GM12878 (cell line): ENCODE measurements around the gene RBMS3. TPM values are rescaled to one million over a fixed set of nuclear protein-coding genes. Genes with fewer than 3 reads are reported as not detected.

Experiments used
- ATAC-seq: fragments of 200-7000 bp; cut with Tn5 transposase; 3 replicates; pipeline ENCODE4 v1.9.1; 2020; ENCODE audit warnings: mild to moderate bottlenecking, moderate library complexity
- BruUV-seq: library from RNA; stranded (reverse); fragments of 400-500 nt; replicated peaks from 2 replicates; lab custom pipeline; 2021; lab: Mats Ljungman, UMichigan
- CTCF ChIA-PET: fragments of 300-600 bp; sonication (Branson Sonifier 250); formaldehyde crosslinking; extraction: SDS; loops from one replicate; lab custom pipeline; 2021; ENCODE audit warnings: inconsistent platforms; lab: Yijun Ruan, JAX
- POLR2A ChIA-PET: fragments of 350-600 bp; formaldehyde crosslinking; extraction: SDS; loops from one replicate; lab custom pipeline; 2021; ENCODE audit warnings: inconsistent platforms; lab: Charles Lee
- RAD21 ChIA-PET: fragments of 300-600 bp; sonication (Branson Sonifier 250); formaldehyde crosslinking; loops from one replicate; lab custom pipeline; 2023; ENCODE audit warnings: antibody characterized with exemption; ENCODE audit not compliant: unreplicated experiment; lab: Charles Lee
- SMC1A ChIA-PET: fragments of 300-600 bp; sonication (Branson Sonifier 250); formaldehyde crosslinking; loops from one replicate; lab custom pipeline; 2023; ENCODE audit not compliant: unreplicated experiment, uncharacterized antibody; lab: Charles Lee
- DNase-seq: peaks from one replicate; pipeline ENCODE4 v3.0.0-alpha.2; 2011; ENCODE audit warnings: low read depth, low spot score
- FAIRE-seq: peaks from 3 replicates; lab custom pipeline; 2011; peaks lifted over from hg19 to GRCh38; lab: Jason Lieb, UNC
- H2AFZ ChIP-seq: 2 replicates; pipeline ENCODE4 v1.6.0; 2011; ENCODE audit warnings: low read depth, low read length, control low read depth; ENCODE audit not compliant: control insufficient read depth
- H3K27ac ChIP-seq: 2 replicates; pipeline ENCODE4 v1.5.1; 2011; ENCODE audit warnings: control low read depth; ENCODE audit not compliant: control insufficient read depth, insufficient read depth
- H3K27me3 ChIP-seq, 2 experiments: replicated peaks in 1 of 2; 2 replicates each; pipeline versions ENCODE4 v1.6.0 to v1.6.1; 2011; ENCODE audit warnings: low read length in 1 of 2; ENCODE audit not compliant: control insufficient read depth in 2 of 2, insufficient read depth in 2 of 2
- H3K36me3 ChIP-seq, 2 experiments: 2 replicates each; pipeline ENCODE4 v1.5.1; 2011; ENCODE audit warnings: low read length in 1 of 2; ENCODE audit not compliant: control insufficient read depth in 2 of 2, insufficient read depth in 2 of 2
- H3K4me1 ChIP-seq: 2 replicates; pipeline ENCODE4 v1.6.1; 2011; ENCODE audit warnings: mild to moderate bottlenecking, low read length, moderate library complexity, mixed read lengths; ENCODE audit not compliant: control insufficient read depth, insufficient read depth
- H3K4me2 ChIP-seq: 2 replicates; pipeline ENCODE4 v1.6.0; 2011; ENCODE audit warnings: control low read depth; ENCODE audit not compliant: control insufficient read depth, insufficient read depth
- H3K4me3 ChIP-seq: fragments of 200-600 bp; sonication (generic); 2 replicates; pipeline ENCODE4 v1.5.1; 2016
- H3K79me2 ChIP-seq: 2 replicates; pipeline ENCODE4 v1.6.0; 2011; ENCODE audit warnings: low read length; ENCODE audit not compliant: control insufficient read depth, insufficient read depth
- H3K9ac ChIP-seq: 2 replicates; pipeline ENCODE4 v1.8.0; 2011; ENCODE audit warnings: low read length, control low read depth, mixed read lengths; ENCODE audit not compliant: control insufficient read depth, insufficient read depth
- H3K9me3 ChIP-seq: replicated peaks from 3 replicates; pipeline ENCODE4 v1.5.1; 2011; ENCODE audit warnings: mild to moderate bottlenecking, low read length; ENCODE audit not compliant: control insufficient read depth, insufficient read depth
- H4K20me1 ChIP-seq: 2 replicates; pipeline ENCODE4 v1.6.0; 2011; ENCODE audit not compliant: control insufficient read depth, insufficient read depth
- CBFB ChIP-seq: IDR thresholded peaks from 2 replicates; pipeline ENCODE4 v1.6.1; 2016; ENCODE audit warnings: antibody characterized with exemption, low read depth
- GATAD2B ChIP-seq: fragments of 450-650 bp; conservative IDR thresholded peaks from 2 replicates; pipeline ENCODE4 v1.6.1; 2017; ENCODE audit warnings: low read depth, mild to moderate bottlenecking, moderate library complexity
- HDAC2 ChIP-seq: fragments of 200-600 bp; sonication (generic); IDR thresholded peaks from 2 replicates; pipeline ENCODE4 v1.6.1; 2017
- IKZF1 ChIP-seq: fragments of 450-650 bp; conservative IDR thresholded peaks from 2 replicates; pipeline ENCODE4 v1.6.1; 2017; ENCODE audit warnings: antibody characterized with exemption, mild to moderate bottlenecking
- JUNB ChIP-seq: IDR thresholded peaks from 2 replicates; pipeline ENCODE4 v1.6.1; 2016; ENCODE audit warnings: antibody characterized with exemption, mild to moderate bottlenecking
- NRF1 ChIP-seq: conservative IDR thresholded peaks from 2 replicates; pipeline ENCODE4 v1.6.1; 2011; ENCODE audit warnings: mild to moderate bottlenecking, low read depth, low read length, improper control_type of control experiment
- POLR2A ChIP-seq: IDR thresholded peaks from 2 replicates; pipeline ENCODE4 v1.6.1; 2011; ENCODE audit warnings: low read depth, mild to moderate bottlenecking, low read length
- RAD21 ChIP-seq: IDR thresholded peaks from 2 replicates; pipeline ENCODE4 v1.6.1; 2011; ENCODE audit warnings: mild to moderate bottlenecking, low read depth, low read length, moderate library complexity; ENCODE audit not compliant: insufficient read depth
- RCOR1 ChIP-seq: conservative IDR thresholded peaks from 2 replicates; pipeline ENCODE4 v1.6.1; 2012; ENCODE audit warnings: low read depth, low read length, improper control_type of control experiment
- RUNX3 ChIP-seq: IDR thresholded peaks from 2 replicates; pipeline ENCODE4 v1.6.1; 2012; ENCODE audit warnings: low read length, inconsistent platforms
- SUPT20H ChIP-seq: IDR thresholded peaks from 2 replicates; pipeline ENCODE4 v1.6.1; 2011; ENCODE audit warnings: low read depth, mild to moderate bottlenecking, low read length, moderate library complexity, borderline replicate concordance; ENCODE audit not compliant: control insufficient read depth
- ZNF217 ChIP-seq: fragments of 450-650 bp; IDR thresholded peaks from 2 replicates; pipeline ENCODE4 v1.6.1; 2017; ENCODE audit warnings: antibody characterized with exemption, mild to moderate bottlenecking
- ZZZ3 ChIP-seq: IDR thresholded peaks from 2 replicates; pipeline ENCODE4 v1.6.1; 2011; ENCODE audit warnings: low read depth; ENCODE audit not compliant: control insufficient read depth, insufficient read length
- WGBS: methylation state at CpG from one replicate; pipeline ENCODE4 v1.1.6; 2016; ENCODE audit warnings: low lambda C conversion rate; ENCODE audit not compliant: insufficient replicate concordance, insufficient coverage; ENCODE audit errors: missing lambda C conversion rate; 5-methylcytosine and 5-hydroxymethylcytosine counted together
- in situ Hi-C: fragments of 300-500 bp; cut with MboI; formaldehyde crosslinking; loops from 9 replicates; pipeline ENCODE4 v1.14.3; 2018; ENCODE audit warnings: mixed read lengths
- intact Hi-C: fragments of 100-400 bp; cut with micrococcal nuclease; formaldehyde crosslinking; loops from one replicate; pipeline ENCODE4 v1.14.2; 2022; ENCODE audit not compliant: unreplicated experiment
- polyA plus RNA-seq, 11 experiments: library from polyadenylated mRNA; depleted of rRNA in 4 of 11; unstranded in 6 of 11; stranded (reverse) in 5 of 11; fragments of >200 nt; fragmentation: Nextera tagmentation in 4 of 11; fragmentation: Illumina TruSeq in 1 of 11; extraction: Ambion mirVana in 4 of 11; extraction: Trizol in 1 of 11; gene quantifications; 1 replicate in 1 of 11; 2 replicates in 10 of 11; pipeline versions ENCODE4 v1.2.1 to v1.2.3, GENCODE V29; 2011 to 2016; ENCODE audit warnings: inconsistent platforms in 2 of 11, missing spikeins in 2 of 11, low read depth in 1 of 11
- total RNA-seq, 4 experiments: library from RNA; depleted of rRNA in 3 of 4; stranded (reverse); fragments of >200 nt in 3 of 4; fragmentation: Illumina TruSeq in 1 of 4; extraction: Trizol in 1 of 4; gene quantifications; 2 replicates each; pipeline versions ENCODE4 v1.2.1 to v1.2.3, GENCODE V29; 2013 to 2021
- TF ChIP-seq, protein P1 (sequence below): fragments of 450-650 bp; IDR thresholded peaks from 2 replicates; pipeline ENCODE4 v1.6.1; 2018; ENCODE audit warnings: mild to moderate bottlenecking, low read depth, moderate library complexity; ENCODE audit not compliant: partially characterized antibody

The RBMS3 gene
- total and polyA plus RNA-seq, 10 of the 15 experiments (the other 5 are each of a cell fraction or from before 2014, with no cell fraction given): 0.79 to 4.7 (median 3.1) TPM

DNA sequence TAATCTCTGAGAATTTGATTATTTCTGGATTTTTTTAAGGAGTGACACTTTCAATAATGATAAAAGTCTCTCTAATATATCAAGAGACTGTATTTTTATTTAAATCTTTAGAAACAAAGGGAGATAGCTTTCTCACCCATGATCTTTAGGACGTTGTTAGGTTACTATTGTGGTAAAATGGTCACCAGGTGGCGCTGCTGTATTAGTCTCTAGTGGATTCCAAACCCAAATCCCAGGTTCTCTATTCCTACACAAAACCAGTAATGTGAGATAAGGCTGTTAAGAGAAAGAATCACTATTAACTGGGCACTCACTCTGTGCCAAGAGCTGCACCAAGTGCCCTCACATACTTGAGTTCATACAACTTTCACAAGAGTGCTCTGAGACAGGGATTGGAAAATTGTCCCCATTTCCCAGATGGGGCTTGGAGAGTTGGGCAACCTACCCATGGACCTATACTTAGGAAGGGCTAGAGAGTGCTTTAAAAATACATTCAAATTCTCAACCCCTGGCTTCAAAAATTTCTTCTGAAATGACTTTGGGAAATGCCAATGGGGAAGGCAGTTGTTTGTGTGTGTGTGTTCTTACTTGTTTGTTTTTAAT is 732.2 kb downstream of the RBMS3 start (continued):
- peak; percentile 54 for TF ChIP-seq RAD21
- TF ChIP-seq ZZZ3: no peak
- no peak for TF ChIP-seq HDAC2
- 0 out of 2 replicates have a peak, but pooled peaks have one; percentile 28 for TF ChIP-seq RUNX3
- TF ChIP-seq, protein P1, sequence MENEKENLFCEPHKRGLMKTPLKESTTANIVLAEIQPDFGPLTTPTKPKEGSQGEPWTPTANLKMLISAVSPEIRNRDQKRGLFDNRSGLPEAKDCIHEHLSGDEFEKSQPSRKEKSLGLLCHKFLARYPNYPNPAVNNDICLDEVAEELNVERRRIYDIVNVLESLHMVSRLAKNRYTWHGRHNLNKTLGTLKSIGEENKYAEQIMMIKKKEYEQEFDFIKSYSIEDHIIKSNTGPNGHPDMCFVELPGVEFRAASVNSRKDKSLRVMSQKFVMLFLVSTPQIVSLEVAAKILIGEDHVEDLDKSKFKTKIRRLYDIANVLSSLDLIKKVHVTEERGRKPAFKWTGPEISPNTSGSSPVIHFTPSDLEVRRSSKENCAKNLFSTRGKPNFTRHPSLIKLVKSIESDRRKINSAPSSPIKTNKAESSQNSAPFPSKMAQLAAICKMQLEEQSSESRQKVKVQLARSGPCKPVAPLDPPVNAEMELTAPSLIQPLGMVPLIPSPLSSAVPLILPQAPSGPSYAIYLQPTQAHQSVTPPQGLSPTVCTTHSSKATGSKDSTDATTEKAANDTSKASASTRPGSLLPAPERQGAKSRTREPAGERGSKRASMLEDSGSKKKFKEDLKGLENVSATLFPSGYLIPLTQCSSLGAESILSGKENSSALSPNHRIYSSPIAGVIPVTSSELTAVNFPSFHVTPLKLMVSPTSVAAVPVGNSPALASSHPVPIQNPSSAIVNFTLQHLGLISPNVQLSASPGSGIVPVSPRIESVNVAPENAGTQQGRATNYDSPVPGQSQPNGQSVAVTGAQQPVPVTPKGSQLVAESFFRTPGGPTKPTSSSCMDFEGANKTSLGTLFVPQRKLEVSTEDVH: no peak
- no peak for TF ChIP-seq JUNB
- TF ChIP-seq CBFB: no peak
- TF ChIP-seq RCOR1: no peak
- no peak for TF ChIP-seq GATAD2B
- no peak for TF ChIP-seq IKZF1
- TF ChIP-seq SUPT20H: no peak

DNA sequence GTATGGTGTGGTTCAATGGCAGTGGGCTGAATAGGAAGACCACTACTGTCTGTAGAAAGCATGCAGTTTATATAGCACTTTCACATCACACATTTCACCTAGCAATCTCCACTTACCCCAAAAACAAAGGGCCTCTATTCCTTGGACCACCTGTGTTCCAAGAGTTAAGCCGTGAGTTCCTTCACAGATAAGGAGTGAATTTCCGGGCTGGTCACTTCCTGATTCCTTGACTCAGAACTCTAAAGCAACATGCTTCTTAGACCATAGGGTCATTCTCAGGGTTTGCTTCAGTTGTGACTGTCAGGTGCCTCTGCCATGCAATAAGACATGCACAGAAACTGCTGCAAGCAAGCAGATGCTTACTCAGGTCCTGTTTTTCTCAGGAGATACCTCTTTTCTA is 737.0 kb downstream of the RBMS3 start:
- no peaks in the 10 kb centered on the region for H4K20me1 ChIP-seq
- SMC1A ChIA-PET: interaction anchor here (1.5 kb wide), 1 partner anchor 11 kb away, joined by 5 read pairs; no protein-coding TSS in a partner anchor
- no peak overlapping the region for H3K4me3 ChIP-seq
- no peaks in the 10 kb centered on the region for H3K4me1 ChIP-seq
- H3K36me3 ChIP-seq: no peaks in the 10 kb centered on the region
- BruUV-seq: no TSS peak
- H3K9ac ChIP-seq: no peak overlapping the region
- CTCF ChIA-PET: interaction anchor here (2.4 kb wide), 1 partner anchor 181 kb away, joined by 8 read pairs; no protein-coding TSS in a partner anchor
- WGBS: 18% methylated on average over 2 of the region's 2 CpGs
- H3K9me3 ChIP-seq: no peaks in the 10 kb centered on the region
- H3K27me3 ChIP-seq: no peaks in the 10 kb centered on the region
- TF ChIP-seq NRF1 (no peak), POLR2A (no peak), ZNF217 (no peak)
- RAD21 ChIA-PET: interaction anchor here (0.8 kb wide), 1 partner anchor 182 kb away, joined by 4 read pairs; no protein-coding TSS in a partner anchor
- intact Hi-C loops: no loop called here
- no peaks in the 10 kb centered on the region for H3K79me2 ChIP-seq
- no peak overlapping the region for H3K4me2 ChIP-seq
- DNase-seq: no peak
- no peak for FAIRE-seq
- POLR2A ChIA-PET: no interaction called here
- in situ Hi-C loops: no loop called here
- ATAC-seq: no peak
- H3K27ac ChIP-seq: no peak overlapping the region
- no peak overlapping the region for H2AFZ ChIP-seq
